Measurements from ENCODE around the gene PACRG.

Gene PACRG

GRCh38 chr6:163212123-163212522 lies 484.3 kb downstream of the PACRG start:
- TF ChIP-seq POLR2A (IDR thresholded peaks at IDR 0.05; ENCODE audit: extremely low read depth, insufficient read length): no peak
- no peak for TF ChIP-seq CTCF (IDR thresholded peaks at IDR 0.05; ENCODE audit: low read depth, low read length)
- TF ChIP-seq MAX (IDR thresholded peaks at IDR 0.05; ENCODE audit: low read depth, low read length): no peak
- no peak for TF ChIP-seq MYC (IDR thresholded peaks at IDR 0.05; ENCODE audit: low read depth, low read length)
- H3K4me3 ChIP-seq (ENCODE audit: low read depth, low read length): no peak overlapping the region
- DNase-seq (ENCODE audit: low read depth): no peak

GRCh38 chr6:163214259-163214658 lies 486.5 kb downstream of the PACRG start:
- DNase-seq (ENCODE audit: low read depth): no peak
- no peak for TF ChIP-seq POLR2A (IDR thresholded peaks at IDR 0.05; ENCODE audit: extremely low read depth, insufficient read length)
- TF ChIP-seq MYC (IDR thresholded peaks at IDR 0.05; ENCODE audit: low read depth, low read length): no peak
- no peak for TF ChIP-seq MAX (IDR thresholded peaks at IDR 0.05; ENCODE audit: low read depth, low read length)
- no peak for TF ChIP-seq CTCF (IDR thresholded peaks at IDR 0.05; ENCODE audit: low read depth, low read length)
- no peak overlapping the region for H3K4me3 ChIP-seq (ENCODE audit: low read depth, low read length)

GRCh38 chr6:163218361-163218894 lies 490.7 kb downstream of the PACRG start:
- TF ChIP-seq CTCF (IDR thresholded peaks at IDR 0.05; ENCODE audit: low read depth, low read length) (no peak), POLR2A (IDR thresholded peaks at IDR 0.05; ENCODE audit: extremely low read depth, insufficient read length) (no peak), MAX (IDR thresholded peaks at IDR 0.05; ENCODE audit: low read depth, low read length) (no peak), MYC (IDR thresholded peaks at IDR 0.05; ENCODE audit: low read depth, low read length) (no peak)
- no peak overlapping the region for H3K4me3 ChIP-seq (ENCODE audit: low read depth, low read length)
- no peak for DNase-seq (ENCODE audit: low read depth)

- DNase-seq (ENCODE audit: low read depth): peak; percentile 15
- TF ChIP-seq CTCF (IDR thresholded peaks at IDR 0.05; ENCODE audit: low read depth, low read length): no peak
- TF ChIP-seq MYC (IDR thresholded peaks at IDR 0.05; ENCODE audit: low read depth, low read length): no peak
- no peak for TF ChIP-seq POLR2A (IDR thresholded peaks at IDR 0.05; ENCODE audit: extremely low read depth, insufficient read length)
- TF ChIP-seq MAX (IDR thresholded peaks at IDR 0.05; ENCODE audit: low read depth, low read length): no peak
These were observed 498.5 kb downstream of the PACRG start for GRCh38 chr6:163226181-163226835.

GRCh38 chr6:163226836-163227485 lies 499.2 kb downstream of the PACRG start:
- DNase-seq (ENCODE audit: low read depth): no peak
- no peak for TF ChIP-seq POLR2A (IDR thresholded peaks at IDR 0.05; ENCODE audit: extremely low read depth, insufficient read length)
- no peak for TF ChIP-seq MYC (IDR thresholded peaks at IDR 0.05; ENCODE audit: low read depth, low read length)
- no peak for TF ChIP-seq MAX (IDR thresholded peaks at IDR 0.05; ENCODE audit: low read depth, low read length)
- no peak for TF ChIP-seq CTCF (IDR thresholded peaks at IDR 0.05; ENCODE audit: low read depth, low read length)

More at GRCh38 chr6:163226181-163226835, 498.5 kb downstream of the PACRG start:
- no peak overlapping the region for H3K4me3 ChIP-seq (ENCODE audit: low read depth, low read length)

More at GRCh38 chr6:163226836-163227485, 499.2 kb downstream of the PACRG start:
- no peak overlapping the region for H3K4me3 ChIP-seq (ENCODE audit: low read depth, low read length)

All from NB4 (cell line).